Stimulated activated CD8-positive, alpha-beta memory T cell treated with anti-CD3 and anti-CD28 coated beads, Interleukin-7, amount 100 ng/mL, for 4 hours (primary cell): ENCODE data around the gene CHRDL1.
"Not testable (repeated sequence)": the region's sequence is repeated elsewhere in the genome, so short reads cannot be mapped to it uniquely, and the experiment has no call there.

Experiments used
- DNase-seq, 2 donors: peaks; one replicate each; pipeline ENCODE4 v3.0.0-alpha.2; 2020; ENCODE audit warnings: low read depth in 2 of 2

The CHRDL1 gene, protein sequence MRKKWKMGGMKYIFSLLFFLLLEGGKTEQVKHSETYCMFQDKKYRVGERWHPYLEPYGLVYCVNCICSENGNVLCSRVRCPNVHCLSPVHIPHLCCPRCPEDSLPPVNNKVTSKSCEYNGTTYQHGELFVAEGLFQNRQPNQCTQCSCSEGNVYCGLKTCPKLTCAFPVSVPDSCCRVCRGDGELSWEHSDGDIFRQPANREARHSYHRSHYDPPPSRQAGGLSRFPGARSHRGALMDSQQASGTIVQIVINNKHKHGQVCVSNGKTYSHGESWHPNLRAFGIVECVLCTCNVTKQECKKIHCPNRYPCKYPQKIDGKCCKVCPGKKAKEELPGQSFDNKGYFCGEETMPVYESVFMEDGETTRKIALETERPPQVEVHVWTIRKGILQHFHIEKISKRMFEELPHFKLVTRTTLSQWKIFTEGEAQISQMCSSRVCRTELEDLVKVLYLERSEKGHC

DNA sequence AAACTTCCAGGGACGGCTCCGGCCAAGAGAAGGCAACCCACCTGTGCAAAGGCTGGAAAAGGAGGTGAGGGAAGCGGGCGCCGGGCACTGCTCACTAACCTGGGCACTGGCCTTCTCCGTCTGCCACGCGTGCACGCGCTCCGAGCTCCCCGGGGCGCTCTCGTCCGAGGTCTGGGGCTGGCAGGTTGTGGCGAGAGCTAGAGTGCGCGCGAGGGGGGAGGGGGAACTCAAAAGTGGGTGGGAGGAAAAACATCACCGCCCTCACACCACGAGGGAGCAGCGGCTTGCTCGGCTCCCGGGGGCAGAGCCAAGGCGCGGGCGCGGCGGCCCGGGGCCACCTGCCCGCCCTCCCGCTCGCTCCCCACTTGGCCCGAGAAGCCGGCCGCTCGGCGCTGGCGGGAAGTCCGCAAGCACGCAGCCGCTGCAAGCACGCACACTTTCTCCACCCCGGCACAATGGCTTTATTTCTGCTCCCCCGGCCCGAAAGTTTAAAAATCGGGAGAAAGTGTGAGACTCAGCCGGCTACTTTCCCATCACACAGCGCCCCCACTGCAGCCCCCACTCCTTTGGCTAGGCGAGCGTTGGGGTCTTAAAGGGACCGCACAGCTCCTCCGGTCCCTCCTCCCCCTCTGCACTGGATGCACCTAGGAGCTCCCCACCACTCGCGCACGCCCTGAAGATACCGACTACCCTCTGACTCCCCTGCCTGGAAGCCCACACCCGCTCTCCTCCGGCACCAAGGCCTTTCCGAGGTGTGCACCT lies at the start of gene CHRDL1:
Gene CHRDL1, minus strand, starts transcription at position 173 of the 762 bp plus-strand sequence. CDS start 3,636 bp downstream, outside the sequence.
- no peak for DNase-seq

DNA sequence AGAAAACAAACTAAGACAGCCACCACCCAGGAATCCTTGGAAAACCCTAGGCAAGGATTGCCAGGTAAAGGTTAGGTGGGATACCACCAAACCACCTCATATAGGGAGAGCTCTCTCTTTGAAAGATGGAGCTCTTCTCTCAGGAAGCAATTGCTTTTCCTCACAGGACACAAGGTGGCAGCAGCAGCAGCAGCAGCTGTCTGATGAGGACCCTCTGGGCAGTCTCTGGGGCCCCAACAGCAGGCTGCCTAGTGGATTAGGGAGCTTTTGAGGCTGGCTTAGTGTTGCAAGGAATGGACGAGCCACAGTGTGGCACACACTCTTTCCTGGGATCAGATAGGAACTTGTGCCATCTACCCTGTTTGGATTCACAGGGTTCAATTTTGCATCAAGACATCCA lies 41.4 kb upstream of the CHRDL1 start:
- DNase-seq = no peak

DNA sequence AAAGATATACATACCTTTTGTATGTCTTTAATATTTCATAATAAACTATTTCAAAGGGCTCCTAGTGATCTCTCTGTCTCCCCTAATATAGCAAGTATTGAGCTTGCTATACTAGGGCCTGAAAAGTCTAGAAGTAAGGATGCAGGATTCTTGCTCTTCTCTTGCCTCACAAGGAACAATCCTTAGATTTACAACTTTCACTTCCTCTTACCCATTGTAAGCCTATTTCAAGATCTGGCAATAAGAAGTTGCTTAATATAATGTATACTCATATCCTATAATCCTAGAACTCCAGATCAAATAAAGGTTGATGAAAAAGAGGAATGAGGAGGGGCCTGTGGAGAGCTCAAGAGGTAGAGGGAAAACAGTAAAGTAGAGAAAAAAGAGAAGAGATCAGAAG lies 40.8 kb upstream of the CHRDL1 start:
- DNase-seq = no peak

DNA sequence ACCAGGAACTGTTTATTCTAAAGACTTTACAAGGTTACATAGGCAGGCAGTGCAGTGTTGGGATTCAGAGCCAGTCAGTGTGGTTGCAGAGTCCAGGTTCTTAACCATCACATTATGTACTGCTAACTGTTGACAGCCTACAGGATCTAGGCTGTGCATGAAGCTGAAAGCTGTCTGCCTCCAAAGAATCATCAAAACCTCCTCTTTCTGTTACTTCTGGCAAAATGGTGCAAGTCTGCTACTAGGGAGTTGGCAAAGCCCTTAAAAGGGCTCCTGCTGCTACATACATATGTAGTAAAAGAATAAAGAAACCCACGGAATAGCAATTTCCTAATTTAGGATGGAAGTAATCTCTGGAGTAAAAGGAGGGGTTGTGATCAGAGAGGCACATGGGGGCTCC lies 40.4 kb upstream of the CHRDL1 start:
- DNase-seq = no peak

DNA sequence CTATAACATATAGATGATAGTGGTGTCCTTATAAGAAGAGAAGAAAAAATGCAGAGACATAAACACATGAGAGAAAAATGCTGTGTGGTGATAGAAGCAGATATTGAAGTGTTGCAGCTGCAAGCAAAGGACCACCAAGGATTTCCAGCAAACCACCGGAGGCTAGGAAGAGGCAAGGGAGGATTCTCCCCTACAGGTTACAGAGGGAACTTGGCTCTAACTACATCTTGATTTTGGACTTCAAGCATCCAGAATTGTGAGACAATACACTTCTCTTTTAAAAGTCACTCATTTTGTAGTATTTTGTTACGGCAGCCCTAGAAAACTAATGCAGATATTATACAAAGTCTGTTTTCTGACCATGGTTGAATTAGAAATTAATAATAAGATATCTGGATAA lies 30.4 kb upstream of the CHRDL1 start:
- no peak for DNase-seq

DNA sequence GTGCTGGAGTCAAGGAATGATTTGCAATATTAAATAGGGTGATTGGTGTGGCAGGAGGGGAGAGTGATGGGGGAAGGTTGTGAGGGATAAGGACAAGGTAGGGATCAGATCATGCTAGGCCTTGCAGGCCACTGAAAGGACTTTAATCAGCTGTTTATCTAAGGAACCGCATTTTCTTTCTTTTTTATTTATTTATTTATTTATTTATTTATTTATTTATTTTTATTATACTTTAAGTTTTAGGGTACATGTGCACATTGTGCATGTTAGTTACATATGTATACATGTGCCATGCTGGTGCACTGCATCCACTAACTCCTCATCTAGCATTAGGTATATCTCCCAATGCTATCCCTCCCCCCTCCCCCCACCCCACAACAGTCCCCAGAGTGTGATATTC lies 20.9 kb upstream of the CHRDL1 start:
- not testable (repeated sequence) for DNase-seq

DNA sequence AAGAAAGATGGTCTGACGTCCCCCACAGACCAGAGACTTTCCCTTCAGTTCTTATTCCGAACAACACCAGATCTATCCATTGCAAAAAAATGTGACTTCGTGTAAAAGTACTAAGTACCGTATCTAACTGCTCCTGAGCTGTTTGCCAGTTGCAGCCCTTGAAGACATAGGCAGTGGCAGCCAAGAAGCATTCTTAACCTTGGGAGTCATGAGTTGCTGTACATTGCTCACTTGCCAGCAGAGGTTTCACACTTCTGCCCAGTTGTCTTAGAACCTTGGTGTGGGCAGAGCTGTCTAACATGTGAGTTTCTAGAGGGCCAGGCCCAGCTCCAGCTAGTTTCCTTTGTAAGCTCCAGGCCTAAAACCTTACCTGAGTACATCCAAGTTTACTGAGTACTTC lies 10.5 kb upstream of the CHRDL1 start:
- no peak for DNase-seq

DNA sequence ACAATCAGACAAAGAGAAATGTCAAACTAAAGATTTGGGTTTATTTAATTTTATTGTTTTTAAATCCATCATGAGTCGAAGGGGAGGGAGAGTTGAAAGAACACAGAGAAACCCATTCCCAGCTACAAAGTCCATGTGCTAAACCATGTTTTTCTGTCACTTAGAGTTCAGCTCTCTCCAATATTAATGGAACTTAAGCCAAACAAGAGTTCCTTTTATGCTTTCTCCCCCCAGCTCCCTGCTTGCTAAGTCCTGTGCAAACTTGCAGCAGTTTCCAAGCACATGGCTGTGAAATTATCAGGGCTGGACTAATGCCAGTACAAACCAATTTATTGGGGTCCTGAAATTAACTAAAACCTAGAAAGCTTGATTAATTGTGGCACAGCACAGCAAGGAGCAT lies 9.7 kb upstream of the CHRDL1 start:
- no peak for DNase-seq

DNA sequence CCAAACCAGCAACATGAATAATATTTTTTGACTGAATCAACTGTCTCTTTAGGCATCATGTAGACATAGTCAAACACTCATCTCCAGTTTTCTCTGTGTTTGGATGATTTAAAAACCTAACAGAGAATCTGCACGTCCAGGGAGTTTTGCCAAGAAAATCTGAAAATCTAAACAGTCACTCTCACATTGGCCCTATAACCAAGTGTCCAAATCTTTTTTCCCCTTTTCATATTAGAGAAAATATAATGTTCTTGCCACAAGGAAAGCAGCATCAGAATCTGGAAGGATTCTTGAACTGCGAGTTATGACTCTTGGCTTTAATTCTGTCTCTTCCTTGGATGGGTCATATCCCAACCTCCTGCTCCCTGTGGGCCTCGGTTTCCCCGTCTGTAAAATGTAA lies 8.8 kb upstream of the CHRDL1 start:
- DNase-seq = no peak

DNA sequence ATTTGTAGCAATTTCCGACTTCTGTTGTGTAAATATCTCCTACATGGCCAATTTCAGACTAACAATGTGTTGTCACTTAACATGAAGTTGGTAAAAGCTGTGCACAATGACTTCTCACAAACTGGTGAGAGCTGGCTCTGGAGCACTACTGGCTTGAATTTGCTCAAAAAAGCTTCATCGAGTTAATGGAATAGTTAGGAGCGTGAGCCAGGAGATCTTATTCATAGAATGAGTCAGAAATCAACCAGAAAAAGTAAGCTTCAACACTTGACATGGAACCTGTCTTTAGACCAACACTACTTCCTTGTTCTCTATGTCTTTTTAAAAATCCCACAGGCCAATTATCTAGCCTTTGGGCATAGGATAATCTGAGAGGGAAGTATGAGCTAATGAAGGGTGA lies 7.9 kb upstream of the CHRDL1 start:
- no peak for DNase-seq

DNA sequence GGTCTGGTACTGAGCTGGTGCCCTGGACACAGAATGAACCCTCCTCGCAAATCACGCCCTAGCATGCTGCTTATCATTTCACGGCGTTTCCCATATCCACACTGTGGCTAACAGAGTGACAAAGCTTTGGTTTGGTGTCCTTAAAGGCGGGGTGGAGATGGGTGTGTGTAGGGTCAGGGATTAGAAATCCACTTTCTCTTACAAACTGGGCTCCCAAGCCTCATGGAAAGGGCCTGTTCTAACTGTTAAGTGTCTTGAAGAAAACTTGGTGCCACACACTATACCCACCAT lies 735 bp upstream of the CHRDL1 start:
- no peak for DNase-seq

DNA sequence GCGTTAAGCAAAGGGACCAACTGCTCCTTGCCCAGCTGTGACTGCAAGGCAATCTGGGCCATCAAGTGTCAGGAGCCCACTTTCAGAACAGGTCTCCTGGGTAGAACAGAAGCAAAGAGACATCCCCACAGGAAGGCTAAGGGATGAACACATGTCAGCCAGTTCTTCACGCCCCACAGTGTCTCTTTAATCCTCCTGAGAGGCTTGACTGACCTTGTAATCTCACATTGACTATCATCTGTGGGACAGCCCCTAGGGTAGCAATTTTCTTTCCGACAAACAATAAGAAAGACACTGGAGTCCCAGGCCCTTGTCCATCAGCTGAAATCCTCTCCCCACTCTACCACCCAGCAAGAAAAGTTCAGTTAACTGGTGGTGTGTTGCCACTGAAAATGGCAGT lies 1.0 kb downstream of the CHRDL1 start:
- DNase-seq = no peak

DNA sequence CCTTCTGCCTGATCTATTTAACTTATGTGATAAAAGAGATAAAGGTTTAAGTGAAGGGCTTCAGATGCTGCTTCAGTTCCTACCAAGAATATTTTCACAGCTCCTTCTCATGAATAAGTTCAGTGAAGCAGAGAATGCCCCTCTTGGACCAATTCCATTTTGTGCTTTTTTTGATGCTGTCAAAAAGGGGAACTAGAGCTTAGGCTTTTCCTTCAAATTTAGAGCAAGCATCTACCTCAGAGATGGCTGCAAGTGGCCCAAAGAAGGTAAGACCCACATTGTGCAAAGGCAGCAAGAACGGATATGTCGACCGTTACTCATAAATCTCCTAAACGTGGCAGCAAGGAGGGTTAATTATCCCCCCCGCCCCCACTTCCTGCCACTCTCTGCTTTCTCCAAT lies 4.5 kb downstream of the CHRDL1 start:
- no peak for DNase-seq

DNA sequence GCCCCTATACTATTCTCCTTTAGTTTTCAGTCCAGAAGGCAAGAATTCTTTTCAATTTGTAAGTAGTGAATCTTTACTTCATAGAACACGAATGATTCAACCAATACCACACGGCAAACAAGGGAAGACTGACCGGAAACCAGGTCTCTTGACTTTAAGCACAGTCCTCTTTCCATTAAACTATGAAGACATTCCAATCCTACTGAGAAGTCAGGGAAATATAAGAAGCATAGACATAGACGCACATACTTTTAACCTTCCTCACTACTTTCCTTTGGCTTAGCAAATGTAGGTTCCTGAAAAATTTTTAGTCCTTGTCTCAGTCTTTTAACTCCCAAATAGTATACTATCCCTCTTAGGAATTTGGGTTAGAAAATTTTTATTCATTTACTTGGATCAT lies 9.1 kb downstream of the CHRDL1 start:
- no peak for DNase-seq

DNA sequence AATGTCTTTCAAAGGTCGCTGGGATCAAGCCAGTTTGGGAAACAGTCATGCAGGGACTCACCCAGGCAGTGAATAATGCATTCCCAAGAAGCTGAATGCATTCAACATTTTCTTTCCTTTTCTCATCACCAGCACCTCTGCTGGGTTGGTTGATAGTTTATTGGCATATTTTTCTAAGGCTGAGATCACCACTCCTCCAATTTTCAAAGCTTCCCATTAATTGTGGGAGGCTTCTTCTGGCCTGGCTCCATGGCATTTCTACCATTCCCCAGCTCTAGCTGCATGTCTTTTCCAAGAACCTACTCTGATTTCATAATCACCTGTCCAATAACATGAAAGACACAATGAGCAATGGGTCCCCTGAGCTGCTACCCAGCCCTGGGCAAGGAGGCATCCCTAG lies 35.8 kb downstream of the CHRDL1 start:
- DNase-seq = no peak

DNA sequence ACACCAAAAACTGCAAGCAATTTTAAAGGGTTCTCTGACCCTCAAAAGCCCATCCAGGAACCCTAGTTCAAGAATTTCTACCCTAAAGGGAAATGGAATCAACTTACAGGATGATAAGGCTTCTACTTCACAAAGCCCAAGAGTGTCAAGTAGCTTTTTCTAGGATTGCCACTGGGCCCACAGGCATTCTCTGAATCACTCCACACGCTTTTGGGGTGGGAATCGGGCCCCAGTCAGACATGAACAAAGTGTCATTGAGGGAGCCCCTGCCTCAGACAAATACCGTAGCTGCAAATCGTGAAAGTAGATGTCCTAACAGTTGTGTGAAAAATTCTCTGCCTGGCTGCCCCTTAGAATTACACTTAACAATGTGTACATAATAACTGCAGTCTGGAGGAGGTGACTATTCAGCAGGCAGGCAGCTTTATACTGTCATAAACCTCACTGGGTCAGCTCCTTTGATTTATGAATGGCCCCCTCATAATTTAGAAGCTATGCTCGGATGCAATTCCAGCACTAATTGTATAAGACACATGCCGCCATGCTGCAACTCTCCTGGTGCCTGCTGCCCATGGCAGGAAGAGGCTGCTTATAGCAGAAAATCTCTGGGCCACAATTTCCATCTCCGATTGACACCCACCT lies 36.7 kb downstream of the CHRDL1 start:
- DNase-seq = no peak

DNA sequence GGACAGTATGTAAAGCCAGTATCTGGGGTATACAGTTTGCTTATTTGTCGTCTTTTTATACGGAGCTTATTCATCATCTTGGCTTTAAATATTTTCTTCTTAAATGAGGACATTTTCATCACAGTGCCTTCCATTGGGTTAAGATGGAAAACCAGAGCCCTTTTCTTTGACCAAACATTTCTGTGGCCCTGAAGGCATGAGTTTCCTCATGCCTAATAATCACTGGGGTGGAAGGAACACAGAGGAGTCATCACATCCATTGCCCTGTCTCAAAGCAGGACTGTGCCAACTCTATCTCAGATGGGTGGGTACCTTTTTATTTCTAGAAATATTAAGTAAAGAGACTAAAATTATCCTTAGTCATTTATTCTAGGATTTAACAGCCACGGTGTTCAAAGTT lies 40.0 kb downstream of the CHRDL1 start:
- DNase-seq = no peak

DNA sequence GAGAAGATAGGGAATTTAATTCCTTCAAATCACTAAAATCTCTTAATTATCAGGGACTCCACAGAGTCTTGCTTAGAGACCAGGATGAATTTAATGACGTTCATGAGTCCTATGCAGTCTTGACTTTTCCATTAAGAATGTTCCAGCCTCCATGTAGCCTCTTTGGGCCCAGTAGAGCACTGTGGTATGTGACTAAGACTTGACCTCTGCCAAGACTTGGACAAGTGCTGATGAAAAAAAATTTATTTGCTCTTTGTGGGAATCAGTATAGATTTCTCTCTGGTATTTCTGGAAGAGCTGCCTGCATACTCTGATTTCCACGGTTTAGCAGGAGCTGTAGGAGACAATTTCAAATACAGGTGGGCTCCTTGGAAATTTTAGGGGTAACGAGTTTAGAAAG lies 40.6 kb downstream of the CHRDL1 start:
- DNase-seq = no peak

DNA sequence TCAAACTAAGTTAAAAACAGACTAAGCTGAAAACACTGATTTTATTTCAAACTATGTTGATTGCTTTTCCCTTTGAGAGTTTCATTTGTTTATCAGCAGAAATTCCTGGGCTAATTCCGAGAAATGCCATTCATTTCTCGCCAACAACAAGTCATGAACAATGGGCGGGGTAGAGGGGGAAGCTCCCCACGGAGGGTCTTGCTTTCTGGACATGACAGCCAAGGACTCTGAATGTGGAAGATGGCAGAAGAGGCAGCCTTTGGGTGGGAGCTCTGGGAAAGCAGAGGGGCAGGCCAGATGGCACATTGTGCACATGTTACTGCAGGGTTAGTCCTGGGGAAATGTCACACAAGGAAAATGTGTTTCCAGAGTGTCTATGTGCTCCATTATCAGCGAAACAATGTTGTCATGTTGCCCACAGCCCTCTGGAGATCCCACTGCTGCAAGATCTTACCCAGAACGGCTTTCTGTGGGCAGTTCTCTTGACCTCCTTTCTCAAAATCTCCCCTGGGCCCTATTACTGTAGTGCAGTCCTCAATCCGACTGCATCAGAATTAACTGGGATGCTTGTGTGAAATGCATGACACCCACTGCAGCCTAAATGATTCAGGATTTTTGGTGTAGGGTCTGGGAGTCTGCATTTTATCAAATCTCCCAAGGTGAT lies 45.0 kb downstream of the CHRDL1 start:
- no peak for DNase-seq

DNA sequence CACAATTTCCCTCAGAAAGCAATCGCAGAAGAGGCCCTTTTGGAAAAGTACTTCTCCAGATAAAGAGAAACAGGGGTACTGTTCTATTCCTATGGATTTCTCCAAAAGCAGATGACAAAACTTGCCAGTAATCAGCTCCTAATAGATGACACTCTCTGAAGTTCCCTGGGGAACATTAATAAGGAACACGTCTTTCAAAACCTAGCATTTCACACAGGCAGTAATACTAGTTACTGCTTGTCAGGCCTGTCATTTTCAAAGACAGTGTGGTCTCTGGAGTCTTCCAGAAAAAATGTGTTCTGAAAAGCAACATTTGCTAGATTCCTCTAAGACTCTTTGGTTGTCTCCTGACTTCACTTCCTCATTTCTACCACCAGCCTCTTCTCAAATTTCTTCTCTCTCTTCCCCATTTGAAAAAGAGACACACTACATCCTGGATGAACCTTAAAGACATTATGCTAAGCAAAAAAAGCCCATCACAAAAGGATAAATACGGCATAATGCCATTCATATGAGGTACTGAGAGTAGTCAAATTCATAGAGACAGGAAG lies 47.3 kb downstream of the CHRDL1 start:
- DNase-seq = no peak

DNA sequence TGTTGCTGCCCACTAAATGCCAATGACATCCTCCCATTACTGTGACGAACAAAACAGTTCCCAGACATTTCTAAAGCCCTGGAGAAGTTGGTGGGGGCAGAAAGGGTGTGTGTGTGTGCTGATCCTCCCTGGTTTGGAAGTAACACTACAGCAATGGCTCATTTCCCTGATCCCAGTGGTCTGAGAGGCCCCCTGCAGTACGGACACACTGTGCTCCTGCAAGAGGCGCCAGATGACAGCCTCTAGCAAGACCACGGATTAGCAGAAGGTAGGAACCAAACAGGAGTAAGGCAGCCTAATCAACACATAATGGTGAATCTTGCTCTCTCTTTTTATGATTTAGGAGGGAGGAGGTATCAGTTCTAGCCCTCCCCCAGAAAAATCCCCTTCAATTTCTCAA lies 49.6 kb downstream of the CHRDL1 start:
- DNase-seq = no peak

DNA sequence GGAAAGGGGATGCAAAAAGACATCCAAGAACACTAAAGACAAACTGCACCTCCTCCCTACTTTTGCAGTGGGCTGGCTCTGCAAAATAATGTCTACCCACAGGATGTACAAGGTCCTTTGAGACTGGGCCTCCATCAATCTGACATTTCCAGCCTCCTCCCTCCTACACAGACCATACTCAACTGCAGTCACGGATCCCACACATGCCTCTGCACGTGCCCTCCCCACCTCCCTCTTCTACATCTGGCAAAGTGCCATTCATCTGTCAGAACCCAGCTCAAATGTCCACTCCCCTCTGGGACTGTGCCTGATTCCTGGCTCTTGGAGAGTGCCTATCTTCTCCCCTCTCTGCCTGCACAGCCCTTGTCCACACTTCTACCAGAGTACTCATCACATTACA lies 50.3 kb downstream of the CHRDL1 start:
- DNase-seq = no peak
